BJ (cell line): ENCODE measurements around the gene JUNB. TPM values are rescaled to one million over a fixed set of nuclear protein-coding genes. Genes with fewer than 3 reads are reported as not detected.
A peak's percentile ranks its signal among the peaks of the same experiment; 100 is the strongest.

Experiments
- CTCF ChIA-PET: fragments of 350-600 bp; formaldehyde crosslinking; extraction: SDS; loops from one replicate; lab custom pipeline; 2021; ENCODE audit warnings: antibody characterized with exemption, inconsistent platforms; lab: Yijun Ruan, JAX
- POLR2A ChIA-PET: fragments of 300-600 bp; sonication (Branson Sonifier 250); formaldehyde crosslinking; extraction: SDS; loops from one replicate; lab custom pipeline; 2021; ENCODE audit warnings: antibody characterized with exemption; lab: Charles Lee
- DNase-seq: peaks from one replicate; pipeline ENCODE4 v3.0.0-alpha.2; 2011; ENCODE audit warnings: low read depth
- H3K27me3 ChIP-seq: 2 replicates; pipeline ENCODE4 v1.6.0; 2011; ENCODE audit warnings: low read length; ENCODE audit not compliant: control insufficient read depth, insufficient read depth
- H3K36me3 ChIP-seq: 2 replicates; pipeline ENCODE4 v1.5.1; 2011; ENCODE audit warnings: low read length; ENCODE audit not compliant: control insufficient read depth, insufficient read depth
- H3K4me3 ChIP-seq: 2 replicates; pipeline ENCODE4 v1.5.1; 2011; ENCODE audit warnings: low read depth, mild to moderate bottlenecking, control low read depth, low read length
- polyA plus RNA-seq: library from polyadenylated mRNA; depleted of rRNA; stranded (reverse); fragments of >200 nt; gene quantifications from 2 replicates; pipeline ENCODE4 v1.2.3, GENCODE V29; 2011
- TF ChIP-seq, protein P1 (sequence below): IDR thresholded peaks from 2 replicates; pipeline ENCODE4 v1.5.1; 2011; ENCODE audit warnings: low read depth, mild to moderate bottlenecking, control low read depth, inconsistent platforms, low read length, moderate library complexity; ENCODE audit not compliant: insufficient read depth

The JUNB gene
- polyA plus RNA-seq, 1 experiment: 49.4 TPM

DNA sequence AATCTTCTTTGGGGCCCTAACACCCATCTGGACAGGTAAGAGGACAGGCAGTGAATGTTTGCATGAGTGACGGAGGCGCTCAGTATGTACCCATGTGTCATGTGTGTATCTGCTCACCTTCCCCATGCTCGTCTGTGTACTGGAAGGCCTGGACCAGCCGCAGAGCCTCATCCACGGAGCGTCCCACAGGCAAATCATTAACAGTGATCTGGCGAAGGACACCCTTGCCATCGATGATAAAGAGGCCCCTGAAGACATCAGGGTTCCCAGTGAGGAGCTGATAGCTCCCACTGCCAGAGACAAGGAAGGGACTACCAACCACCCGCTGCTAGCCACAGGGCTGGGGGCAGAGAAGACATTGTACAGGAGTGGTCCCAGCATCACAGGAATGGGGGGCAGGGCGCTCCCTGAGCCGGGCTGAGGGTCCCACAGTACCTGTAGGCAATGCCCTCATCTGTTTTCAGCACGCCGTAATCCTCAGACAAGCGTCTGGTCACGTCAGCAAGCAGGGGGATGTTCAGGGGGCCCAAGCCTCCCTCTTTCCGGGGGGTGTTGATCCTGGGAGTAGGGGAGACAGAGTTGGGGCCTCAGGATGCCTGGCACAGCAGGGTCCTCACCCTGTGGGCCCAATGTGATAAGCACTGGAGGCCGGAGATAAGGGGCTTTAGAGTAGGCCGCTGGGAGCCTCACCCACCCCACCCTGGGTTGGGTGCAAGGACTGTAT, 8.6 kb downstream of the JUNB start:
- ChIA-PET CTCF (interaction anchor here (0.9 to 17.9 kb wide), 5 partner anchors 33 to 80 kb away, joined by 3 to 874 read pairs (median 4); partner anchors contain the start of gene HOOK2), POLR2A (no interaction called here)
- Histone ChIP-seq H3K36me3 (peaks cover 10% of the 10 kb centered on the region), H3K27me3 (no peaks in the 10 kb centered on the region), H3K4me3 (no peak overlapping the region)
- TF ChIP-seq, protein P1, sequence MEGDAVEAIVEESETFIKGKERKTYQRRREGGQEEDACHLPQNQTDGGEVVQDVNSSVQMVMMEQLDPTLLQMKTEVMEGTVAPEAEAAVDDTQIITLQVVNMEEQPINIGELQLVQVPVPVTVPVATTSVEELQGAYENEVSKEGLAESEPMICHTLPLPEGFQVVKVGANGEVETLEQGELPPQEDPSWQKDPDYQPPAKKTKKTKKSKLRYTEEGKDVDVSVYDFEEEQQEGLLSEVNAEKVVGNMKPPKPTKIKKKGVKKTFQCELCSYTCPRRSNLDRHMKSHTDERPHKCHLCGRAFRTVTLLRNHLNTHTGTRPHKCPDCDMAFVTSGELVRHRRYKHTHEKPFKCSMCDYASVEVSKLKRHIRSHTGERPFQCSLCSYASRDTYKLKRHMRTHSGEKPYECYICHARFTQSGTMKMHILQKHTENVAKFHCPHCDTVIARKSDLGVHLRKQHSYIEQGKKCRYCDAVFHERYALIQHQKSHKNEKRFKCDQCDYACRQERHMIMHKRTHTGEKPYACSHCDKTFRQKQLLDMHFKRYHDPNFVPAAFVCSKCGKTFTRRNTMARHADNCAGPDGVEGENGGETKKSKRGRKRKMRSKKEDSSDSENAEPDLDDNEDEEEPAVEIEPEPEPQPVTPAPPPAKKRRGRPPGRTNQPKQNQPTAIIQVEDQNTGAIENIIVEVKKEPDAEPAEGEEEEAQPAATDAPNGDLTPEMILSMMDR: no peak
- DNase-seq: no peak

DNA sequence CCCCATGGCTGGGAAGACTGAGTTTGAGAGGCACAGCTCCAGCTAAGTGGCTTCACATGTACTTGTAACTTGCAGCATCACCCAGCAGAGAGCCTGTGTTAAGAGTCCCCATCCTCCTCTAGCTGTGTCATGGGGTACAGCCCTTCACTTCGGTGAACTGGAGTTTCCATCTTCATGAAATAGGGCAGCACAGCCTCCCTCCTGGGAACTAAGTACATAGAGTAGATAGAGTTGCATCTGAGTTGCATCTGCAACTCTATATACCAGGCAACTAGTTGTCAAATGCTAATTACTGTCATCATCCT, 9.1 kb downstream of the JUNB start:
- H3K27me3 ChIP-seq: no peaks in the 10 kb centered on the region
- TF ChIP-seq, protein P1: no peak
- peaks cover 10% of the 10 kb centered on the region for H3K36me3 ChIP-seq
- peak overlapping the region; percentile 93 for H3K4me3 ChIP-seq
- no peak for DNase-seq
- POLR2A ChIA-PET: no interaction called here
- CTCF ChIA-PET: interaction anchor here (1.1 to 17.9 kb wide), 3 partner anchors 34 to 47 kb away, joined by 3 to 874 read pairs (median 4); partner anchors contain the start of gene HOOK2

DNA sequence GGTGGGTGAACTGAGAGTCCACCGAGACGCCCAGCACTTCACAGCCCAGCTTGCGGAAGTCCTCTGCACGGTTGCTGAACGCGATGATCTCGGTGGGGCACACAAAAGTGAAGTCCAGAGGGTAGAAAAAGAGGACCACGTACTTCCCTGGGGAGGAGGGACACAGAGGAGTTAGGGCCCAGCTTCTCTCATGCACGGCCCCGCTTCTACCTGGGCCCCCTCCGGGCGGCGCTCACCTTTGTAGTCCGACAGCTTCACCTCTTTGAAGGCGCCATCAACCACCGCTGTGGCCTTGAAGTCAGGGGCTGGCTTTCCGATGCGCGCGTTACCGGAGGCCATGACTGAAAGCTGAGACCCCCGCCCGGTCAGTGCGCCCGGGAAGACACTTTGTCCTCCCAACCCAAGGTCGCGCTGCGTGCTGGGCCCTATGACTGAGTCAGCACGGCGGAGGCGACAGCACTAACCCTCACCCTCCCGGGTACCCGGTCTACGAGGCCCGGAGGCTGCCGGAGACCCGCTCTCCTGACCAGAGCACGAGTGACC, 9.7 kb downstream of the JUNB start:
- TF ChIP-seq, protein P1: no peak
- ChIA-PET CTCF (interaction anchor here (1.1 to 17.9 kb wide), 3 partner anchors 34 to 47 kb away, joined by 3 to 874 read pairs (median 4); partner anchors contain the start of gene HOOK2), POLR2A (no interaction called here)
- H3K4me3 ChIP-seq: peak overlapping the region; percentile 93
- DNase-seq: no peak
- H3K27me3 ChIP-seq: no peaks in the 10 kb centered on the region
- H3K36me3 ChIP-seq: peaks cover 10% of the 10 kb centered on the region

GRCh38 chr19:12801466-12802266, 10.4 kb downstream of the JUNB start, which contains the start of the genes PRDX2 and THSD8:
Gene PRDX2, minus strand, starts transcription at chr19:12801800. Its CDS starts 539 bp downstream, at chr19:12801261.
Gene THSD8, plus strand, starts transcription at chr19:12802069. Its CDS starts 3 bp downstream, at chr19:12802072.
- ChIA-PET POLR2A (interaction anchor here (0.5 kb wide), 1 partner anchor 10 kb away, joined by 4 read pairs; no protein-coding TSS in a partner anchor), CTCF (interaction anchor here (0.8 to 17.9 kb wide), 5 partner anchors 13 to 46 kb away, joined by 3 to 874 read pairs (median 4); partner anchors contain the start of gene HOOK2)
- Histone ChIP-seq H3K36me3 (peaks cover 10% of the 10 kb centered on the region), H3K27me3 (no peaks in the 10 kb centered on the region), H3K4me3 (peak within 1 kb of the TSS; percentile 93)
- DNase-seq: no peak
- TF ChIP-seq, protein P1: no peak
